IPS DF 6.9 (cell line): ENCODE data around the gene BNC1.
A peak's percentile ranks its signal among the peaks of the same experiment; 100 is the strongest.
"Not testable (repeated sequence)": the region's sequence is repeated elsewhere in the genome, so short reads cannot be mapped to it uniquely, and the experiment has no call there.

ENCODE experiments used
- DNase-seq: peaks from one replicate; pipeline ENCODE4 v3.0.0-alpha.2; 2013; ENCODE audit warnings: low read depth, low spot score
- H3K27ac ChIP-seq: one replicate; pipeline ENCODE4 v1.5.1; 2013; ENCODE audit warnings: low read length, control low read depth
- H3K27me3 ChIP-seq: 2 replicates; pipeline ENCODE4 v1.6.1; 2013; ENCODE audit warnings: mild to moderate bottlenecking, low read length; ENCODE audit not compliant: control insufficient read depth, insufficient read depth
- H3K36me3 ChIP-seq: 2 replicates; pipeline ENCODE4 v1.6.1; 2013; ENCODE audit warnings: low read length; ENCODE audit not compliant: control insufficient read depth, insufficient read depth
- H3K4me1 ChIP-seq: 2 replicates; pipeline ENCODE4 v1.6.1; 2013; ENCODE audit warnings: low read length; ENCODE audit not compliant: control insufficient read depth, insufficient read depth
- H3K4me3 ChIP-seq: 2 replicates; pipeline ENCODE4 v1.5.1; 2013; ENCODE audit warnings: mild to moderate bottlenecking, low read length
- H3K9me3 ChIP-seq: 2 replicates; pipeline ENCODE4 v1.6.1; 2013; ENCODE audit warnings: low read length, inconsistent platforms; ENCODE audit not compliant: control insufficient read depth, insufficient read depth
- WGBS: extraction: QIAGEN DNeasy Blood & Tissue Kit; methylation state at CpG from one replicate; pipeline ENCODE4 v1.1.7; 2013; ENCODE audit warnings: mixed read lengths, missing lambda C conversion rate; ENCODE audit not compliant: insufficient read length, insufficient coverage; 5-methylcytosine and 5-hydroxymethylcytosine counted together

BNC1 gene

DNA sequence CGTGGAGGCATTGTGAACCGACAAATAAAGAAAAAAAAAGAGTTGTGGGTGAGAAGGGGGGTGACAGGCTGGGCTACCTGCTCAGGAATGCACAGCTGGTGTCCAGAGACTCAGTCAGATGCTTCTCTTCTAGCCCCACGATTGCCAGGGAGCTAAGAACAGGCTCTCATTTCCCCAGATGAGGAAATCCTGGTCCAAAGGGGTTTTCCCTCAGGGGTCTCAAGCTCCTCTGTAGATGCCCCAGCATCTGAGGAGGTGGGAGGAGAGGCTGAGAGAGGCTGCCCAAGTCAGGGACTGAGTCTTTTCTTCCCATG, 35.5 kb downstream of the BNC1 start:
- DNase-seq = no peak
- no peaks in the 10 kb centered on the region for H3K9me3 ChIP-seq
- H3K27me3 ChIP-seq = no peaks in the 10 kb centered on the region
- H3K4me1 ChIP-seq = no peaks in the 10 kb centered on the region
- no peak overlapping the region for H3K4me3 ChIP-seq
- H3K36me3 ChIP-seq = no peaks in the 10 kb centered on the region
- no CpG with 5 or more reads among the region's 3 CpGs for WGBS
- H3K27ac ChIP-seq = no peak overlapping the region

DNA sequence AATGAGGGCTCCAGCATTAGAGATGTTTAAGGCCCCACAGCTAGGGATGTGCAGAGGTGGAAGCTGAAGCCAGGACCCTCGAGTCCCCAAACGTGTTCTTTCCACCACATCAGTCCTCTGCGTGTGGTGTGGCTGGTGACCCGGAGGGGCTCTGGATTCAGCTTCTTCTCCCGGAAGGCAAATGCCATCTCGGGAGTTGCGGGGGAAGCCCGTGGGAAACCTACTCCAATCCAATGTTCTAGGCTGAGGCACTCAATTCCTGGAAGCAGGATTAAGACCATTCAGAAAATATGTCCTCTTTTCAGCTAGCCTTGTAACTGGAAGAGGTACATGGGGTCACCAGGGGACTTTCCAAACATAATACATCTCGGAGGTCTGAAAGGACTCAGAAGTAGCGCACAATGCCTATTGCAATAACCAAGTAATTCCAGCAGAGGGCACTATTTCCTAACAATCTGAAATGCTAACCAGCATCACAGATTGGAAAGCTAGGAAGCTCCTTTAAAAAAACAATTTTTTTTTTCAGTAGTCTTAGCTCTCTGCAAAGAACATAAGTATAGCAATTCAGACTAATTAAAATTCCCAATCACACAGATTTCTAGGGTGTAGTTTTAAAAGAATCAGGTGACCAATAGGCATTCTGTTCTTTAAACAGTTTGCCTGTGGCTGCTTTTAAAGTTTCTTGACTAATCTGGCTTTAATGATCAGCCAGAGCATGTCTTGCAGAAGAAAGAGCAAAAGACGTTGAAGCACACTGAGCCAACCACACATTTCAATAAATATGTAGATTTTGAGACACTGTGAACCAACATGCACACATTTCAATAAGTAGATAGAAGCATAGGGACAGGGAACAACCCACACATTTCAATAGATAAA, 36.1 kb downstream of the BNC1 start:
- peak; percentile 63 for DNase-seq
- WGBS = no CpG with 5 or more reads among the region's 11 CpGs
- H3K27ac ChIP-seq = no peak overlapping the region
- H3K9me3 ChIP-seq = no peaks in the 10 kb centered on the region
- H3K4me1 ChIP-seq = no peaks in the 10 kb centered on the region
- no peaks in the 10 kb centered on the region for H3K27me3 ChIP-seq
- no peak overlapping the region for H3K4me3 ChIP-seq
- no peaks in the 10 kb centered on the region for H3K36me3 ChIP-seq

DNA sequence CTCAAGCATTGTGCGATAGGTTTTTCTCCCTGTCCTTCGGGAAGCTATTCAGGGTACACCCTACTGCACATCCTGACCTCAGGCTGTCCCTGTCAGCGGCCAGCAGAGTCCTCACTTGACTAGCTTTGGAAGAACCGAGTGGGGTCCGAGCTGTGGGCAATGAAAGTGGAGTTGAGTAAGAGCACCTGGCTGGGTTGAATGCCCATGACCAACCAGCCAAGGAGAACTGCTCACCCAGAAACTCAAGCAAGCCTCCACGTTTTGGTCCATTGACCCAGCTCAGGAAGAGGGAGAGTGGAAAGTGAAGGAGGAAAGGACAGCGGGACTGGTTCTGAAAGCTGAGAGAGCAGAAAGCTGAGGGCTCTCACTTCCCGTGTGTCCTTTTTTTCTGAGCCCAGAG, 40.8 kb downstream of the BNC1 start:
- no peak overlapping the region for H3K27ac ChIP-seq
- no peak overlapping the region for H3K4me3 ChIP-seq
- no CpG with 5 or more reads among the region's 8 CpGs for WGBS
- H3K9me3 ChIP-seq = no peaks in the 10 kb centered on the region
- H3K36me3 ChIP-seq = no peaks in the 10 kb centered on the region
- no peaks in the 10 kb centered on the region for H3K4me1 ChIP-seq
- DNase-seq = no peak
- no peaks in the 10 kb centered on the region for H3K27me3 ChIP-seq

DNA sequence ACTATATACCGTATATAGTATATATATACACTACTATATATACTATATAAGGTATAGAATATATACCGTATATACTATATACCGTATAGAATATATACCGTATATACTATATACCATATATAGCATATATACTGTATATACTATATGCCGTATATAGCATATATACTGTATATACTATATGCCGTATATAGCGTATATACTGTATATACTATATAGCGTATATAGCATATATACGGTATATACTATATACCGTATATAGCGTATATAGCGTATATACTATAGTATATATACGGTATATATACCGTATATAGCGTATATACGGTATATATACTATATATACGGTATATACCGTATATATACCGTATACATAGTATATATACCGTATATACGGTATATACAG, 54.2 kb downstream of the BNC1 start:
- WGBS = no CpG with 5 or more reads among the region's 21 CpGs
- H3K27me3 ChIP-seq = no peaks in the 10 kb centered on the region
- H3K4me3 ChIP-seq = no peak overlapping the region
- H3K4me1 ChIP-seq = no peaks in the 10 kb centered on the region
- no peaks in the 10 kb centered on the region; the same call in 1 of the 2 replicates for H3K9me3 ChIP-seq
- H3K36me3 ChIP-seq = no peaks in the 10 kb centered on the region
- no peak for DNase-seq
- H3K27ac ChIP-seq = no peak overlapping the region

DNA sequence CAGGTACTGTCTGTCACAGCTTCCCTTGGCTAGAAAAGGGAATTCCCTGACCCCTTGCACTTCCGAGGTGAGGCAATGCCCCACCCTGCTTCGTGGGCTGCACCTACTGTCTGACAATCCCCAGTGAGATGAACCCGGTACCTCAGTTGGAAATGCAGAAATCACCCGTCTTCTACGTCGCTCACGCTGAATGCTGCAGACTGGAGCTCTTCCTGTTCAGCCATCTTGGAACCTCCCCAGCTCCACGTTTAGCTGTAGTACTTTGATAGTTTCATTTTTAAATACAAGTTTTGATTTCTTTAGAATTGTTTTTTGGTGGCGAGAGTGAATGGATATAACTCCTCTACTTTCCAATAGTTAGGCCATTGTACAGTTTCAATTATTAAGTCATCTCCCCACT, 59.0 kb downstream of the BNC1 start:
- no peak for DNase-seq
- Histone ChIP-seq H3K4me1 (no peaks in the 10 kb centered on the region), H3K9me3 (no peaks in the 10 kb centered on the region; the same call in 1 of the 2 replicates), H3K4me3 (no peak overlapping the region), H3K36me3 (no peaks in the 10 kb centered on the region), H3K27ac (no peak overlapping the region), H3K27me3 (no peaks in the 10 kb centered on the region)
- WGBS = no CpG with 5 or more reads among the region's 9 CpGs

DNA sequence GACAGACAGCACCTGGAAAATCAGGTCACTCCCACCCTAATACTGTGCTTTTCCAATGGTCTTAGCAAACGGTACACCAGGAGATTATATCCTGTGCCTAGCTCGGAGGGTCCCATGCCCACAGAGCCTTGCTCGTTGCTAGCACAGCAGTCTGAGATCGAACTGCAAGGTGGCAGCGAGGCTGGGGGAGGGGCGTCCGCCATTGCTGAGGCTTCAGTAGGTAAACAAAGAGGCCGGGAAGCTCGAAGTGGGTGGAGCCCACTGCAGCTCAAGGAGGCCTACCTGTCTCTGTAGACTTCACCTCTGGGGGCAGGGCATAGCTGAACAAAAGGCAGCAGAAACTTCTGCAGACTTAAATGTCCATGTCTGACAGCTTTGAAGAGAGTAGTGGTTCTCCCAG, 62.7 kb downstream of the BNC1 start:
- no CpG with 5 or more reads among the region's 9 CpGs for WGBS
- H3K4me3 ChIP-seq, H3K27me3 ChIP-seq, H3K4me1 ChIP-seq, H3K9me3 ChIP-seq, H3K27ac ChIP-seq, H3K36me3 ChIP-seq, DNase-seq: not testable (repeated sequence)

DNA sequence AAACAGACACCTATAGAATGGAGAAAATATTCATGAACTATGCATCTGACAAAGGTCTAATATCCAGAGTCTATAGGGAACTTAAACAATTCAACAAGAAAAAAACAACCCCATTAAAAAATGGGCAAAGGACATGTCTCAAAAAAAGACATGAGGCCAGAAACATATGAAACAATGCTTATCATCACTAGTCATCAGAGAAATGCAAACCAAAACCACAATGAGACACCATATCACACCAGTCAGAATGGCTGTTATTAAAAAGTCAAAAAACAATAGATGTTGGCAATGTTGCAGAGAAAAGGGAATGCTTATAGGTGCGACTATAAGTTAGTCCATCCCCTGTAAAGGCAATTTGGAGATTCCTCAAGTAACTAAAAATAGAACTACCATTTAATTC, 65.4 kb downstream of the BNC1 start:
- no peak for DNase-seq
- H3K36me3 ChIP-seq = no peaks in the 10 kb centered on the region
- H3K27me3 ChIP-seq = no peaks in the 10 kb centered on the region
- no peak overlapping the region for H3K4me3 ChIP-seq
- H3K27ac ChIP-seq = no peak overlapping the region
- WGBS = no CpG with 5 or more reads among the region's 1 CpG
- H3K9me3 ChIP-seq = no peaks in the 10 kb centered on the region
- H3K4me1 ChIP-seq = no peaks in the 10 kb centered on the region

DNA sequence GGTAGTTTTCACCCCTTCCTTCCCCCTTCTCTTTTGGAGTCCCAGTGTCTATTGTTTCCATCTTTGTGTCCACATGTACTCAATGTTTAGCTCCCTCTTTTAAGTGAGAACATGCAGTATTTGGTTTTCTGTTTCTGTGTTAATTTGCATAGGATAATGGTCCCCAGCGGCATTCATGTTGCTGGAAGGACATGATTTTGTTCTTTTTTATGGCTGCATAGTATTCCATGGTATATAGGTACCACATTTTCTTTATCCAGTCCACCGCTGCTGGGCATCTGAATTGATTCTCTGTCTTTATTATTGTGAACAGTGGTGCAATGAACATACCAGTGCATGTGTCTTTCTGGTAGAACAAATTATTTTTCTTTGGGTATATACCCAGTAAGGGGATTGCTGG, 69.2 kb downstream of the BNC1 start:
- no CpG with 5 or more reads among the region's 2 CpGs for WGBS
- no peak overlapping the region for H3K27ac ChIP-seq
- H3K4me1 ChIP-seq = no peaks in the 10 kb centered on the region
- no peak overlapping the region for H3K4me3 ChIP-seq
- no peak for DNase-seq
- H3K36me3 ChIP-seq = no peaks in the 10 kb centered on the region
- no peaks in the 10 kb centered on the region for H3K9me3 ChIP-seq
- H3K27me3 ChIP-seq = no peaks in the 10 kb centered on the region

DNA sequence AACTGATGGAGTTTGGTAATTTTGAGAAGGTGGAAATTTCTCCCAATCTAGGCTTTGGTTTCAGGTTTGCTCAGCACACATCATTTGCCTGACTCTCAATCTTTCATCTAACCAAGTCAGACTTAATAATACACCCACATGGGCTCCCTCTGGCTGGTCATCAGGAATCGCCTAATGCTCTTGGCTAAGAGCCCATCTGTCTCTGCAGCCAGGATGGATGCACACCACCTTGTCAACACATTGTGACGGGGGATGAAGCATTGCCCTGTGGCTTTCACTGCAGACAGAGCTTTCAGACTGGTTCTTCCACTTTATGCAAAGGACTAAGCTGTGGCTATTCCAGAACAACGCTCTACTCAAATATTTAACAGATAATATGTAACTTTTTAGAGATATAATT, 73.8 kb downstream of the BNC1 start:
- Histone ChIP-seq H3K4me3 (no peak overlapping the region), H3K36me3 (no peaks in the 10 kb centered on the region), H3K4me1 (peaks cover 3% of the 10 kb centered on the region; the same call in 1 of the 2 replicates), H3K27ac (no peak overlapping the region), H3K27me3 (no peaks in the 10 kb centered on the region), H3K9me3 (no peaks in the 10 kb centered on the region)
- no CpG with 5 or more reads among the region's 3 CpGs for WGBS
- no peak for DNase-seq

DNA sequence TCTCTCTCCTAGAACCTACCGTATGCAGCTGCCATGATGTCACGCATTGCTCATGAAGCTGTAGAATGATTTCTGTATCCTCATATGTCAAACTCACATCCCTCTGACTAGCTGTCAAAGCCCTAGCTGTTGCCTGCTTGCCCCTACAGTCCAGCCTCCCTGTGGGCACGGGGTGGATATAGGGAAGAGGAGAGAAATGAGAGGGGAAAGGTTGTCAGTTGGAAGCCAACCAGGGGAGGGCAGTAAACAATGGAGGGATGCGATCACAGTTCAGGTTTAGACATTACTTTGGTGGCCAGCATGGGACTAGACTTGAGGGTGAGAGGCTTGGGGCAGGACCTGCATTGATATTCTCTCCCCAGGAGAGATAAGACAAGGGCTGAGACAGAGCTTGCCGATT, 75.1 kb downstream of the BNC1 start:
- Histone ChIP-seq H3K27me3 (no peaks in the 10 kb centered on the region), H3K9me3 (no peaks in the 10 kb centered on the region), H3K36me3 (no peaks in the 10 kb centered on the region), H3K4me1 (peaks cover 3% of the 10 kb centered on the region; the same call in 1 of the 2 replicates), H3K27ac (no peak overlapping the region), H3K4me3 (no peak overlapping the region)
- WGBS = no CpG with 5 or more reads among the region's 5 CpGs
- DNase-seq = no peak

DNA sequence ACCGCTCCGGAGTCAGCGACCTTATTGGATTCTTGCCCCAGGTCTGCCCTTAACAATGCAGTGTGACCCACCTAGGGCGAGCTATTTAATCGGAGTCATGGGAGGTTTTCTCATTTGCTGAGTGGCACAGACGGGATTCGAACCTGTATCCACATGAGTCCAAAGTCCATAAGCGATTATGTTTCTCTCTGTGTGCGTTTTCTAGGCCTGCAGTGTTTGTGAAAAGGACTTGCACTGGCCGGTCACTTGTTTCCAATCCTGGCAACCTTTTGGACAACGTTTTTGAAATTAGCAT, 76.2 kb downstream of the BNC1 start:
- WGBS = no CpG with 5 or more reads among the region's 11 CpGs
- DNase-seq = no peak

More for the DNA sequence above, 76.2 kb downstream of the BNC1 start:
- no peak overlapping the region for H3K27ac ChIP-seq
- peaks cover 3% of the 10 kb centered on the region; the same call in 1 of the 2 replicates for H3K4me1 ChIP-seq
- peak overlapping the region; percentile 89; the same call in 1 of the 2 replicates for H3K4me3 ChIP-seq
- no peaks in the 10 kb centered on the region for H3K36me3 ChIP-seq
- H3K27me3 ChIP-seq = no peaks in the 10 kb centered on the region
- no peaks in the 10 kb centered on the region for H3K9me3 ChIP-seq
